Uterus (tissue), 4 donors: ENCODE measurements around the gene FGR. TPM values are rescaled to one million over a fixed set of nuclear protein-coding genes. Genes with fewer than 3 reads are reported as not detected.

Source experiments
- DNase-seq, 2 donors: peaks; one replicate each; pipeline ENCODE4 v3.0.0-alpha.2; 2019 to 2020
- H3K27ac ChIP-seq, 2 donors: fragments of 200-600 bp; sonication (generic); 1 replicate in 1 of 2; 2 replicates in 1 of 2; pipeline ENCODE4 v1.5.1; 2016 to 2018
- H3K27me3 ChIP-seq, 2 donors: fragments of 200-600 bp; sonication (generic); one replicate each; pipeline ENCODE4 v1.5.1; 2018 to 2019; ENCODE audit warnings: control low read depth in 1 of 2
- H3K36me3 ChIP-seq, 2 donors: fragments of 200-600 bp; sonication (generic); one replicate each; pipeline ENCODE4 v1.5.1; 2019; ENCODE audit warnings: control low read depth in 1 of 2
- H3K4me1 ChIP-seq, 2 donors: fragments of 200-600 bp; sonication (generic); one replicate each; pipeline ENCODE4 v1.5.1; 2018 to 2019; ENCODE audit warnings: control low read depth in 1 of 2
- H3K4me3 ChIP-seq, 2 donors: fragments of 200-600 bp; sonication (generic); 1 replicate in 1 of 2; 2 replicates in 1 of 2; pipeline ENCODE4 v1.5.1; 2018 to 2019; ENCODE audit warnings: mild to moderate bottlenecking in 1 of 2
- H3K9me3 ChIP-seq, 2 donors: fragments of 200-600 bp; sonication (generic); one replicate each; pipeline ENCODE4 v1.5.1; 2019; ENCODE audit warnings: control low read depth in 1 of 2
- POLR2A ChIP-seq, 2 donors: fragments of 450-650 bp; IDR thresholded peaks; one replicate each; pipeline ENCODE4 v1.6.1; 2016; ENCODE audit warnings: antibody characterized with exemption in 2 of 2, mild to moderate bottlenecking in 1 of 2, moderate library complexity in 1 of 2
- intact Hi-C: fragments of 100-400 bp; cut with DNase I; formaldehyde crosslinking; loops from one replicate; pipeline ENCODE4 v1.15.1; 2023; ENCODE audit warnings: low total_unique reads
- total RNA-seq, 4 donors: library from RNA; depleted of rRNA in 3 of 4; stranded (reverse); fragments of >200 nt in 3 of 4; gene quantifications; one replicate each; pipeline versions ENCODE4 v1.1.0 to v1.2.4, GENCODE V29; 2014 to 2023
- TF ChIP-seq, protein P1 (sequence below), 4 experiments: fragments of 200-600 bp in 2 of 4; fragments of 450-650 bp in 2 of 4; sonication (generic) in 2 of 4; IDR thresholded peaks; one replicate each; pipeline ENCODE4 v1.5.1; 2016 to 2019; ENCODE audit warnings: antibody characterized with exemption in 4 of 4, mild to moderate bottlenecking in 2 of 4, moderate library complexity in 1 of 4
- donor health status: DM: yes; HTN: yes; CAD: no.

FGR gene
- total RNA-seq, 4 donors from 2014 or later = 3.0 to 35.9 (median 18.8) TPM

DNA sequence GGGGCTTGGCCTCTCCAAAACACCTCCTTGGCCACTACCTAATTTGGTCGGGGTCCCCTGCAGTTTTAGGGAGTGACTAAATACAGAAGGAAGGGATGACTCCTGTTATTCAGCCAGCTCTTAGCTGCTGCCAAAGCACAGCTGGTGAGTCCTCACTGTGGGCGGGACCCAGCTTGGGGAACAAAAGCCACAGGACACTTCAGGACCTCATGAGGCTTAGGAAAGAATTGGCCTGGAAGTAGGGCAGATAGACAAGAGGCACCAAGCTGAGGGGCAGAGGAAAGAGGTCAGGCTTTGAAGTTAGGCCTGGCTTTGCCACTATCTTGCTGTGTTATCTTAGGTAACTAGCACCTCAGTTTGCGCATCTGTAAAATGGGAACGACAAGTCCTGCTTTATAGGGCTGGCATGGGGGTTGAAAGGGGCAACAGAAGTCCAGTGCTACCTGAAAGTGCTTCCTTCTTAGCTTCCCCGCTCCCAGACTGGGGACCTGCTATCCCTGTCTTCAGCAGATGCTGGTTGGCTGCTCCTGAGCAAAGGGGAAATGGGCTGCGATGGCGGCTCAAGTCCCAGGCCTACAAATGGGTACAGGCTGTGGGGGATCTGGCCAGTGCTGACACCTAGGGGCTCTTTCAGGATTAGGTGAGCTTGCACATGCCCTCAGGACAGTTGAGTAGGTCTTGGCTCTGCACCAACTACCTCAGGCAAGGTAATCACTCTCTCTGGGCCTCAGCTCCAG is 21.3 kb upstream of the FGR start:
- TF ChIP-seq, protein P1, sequence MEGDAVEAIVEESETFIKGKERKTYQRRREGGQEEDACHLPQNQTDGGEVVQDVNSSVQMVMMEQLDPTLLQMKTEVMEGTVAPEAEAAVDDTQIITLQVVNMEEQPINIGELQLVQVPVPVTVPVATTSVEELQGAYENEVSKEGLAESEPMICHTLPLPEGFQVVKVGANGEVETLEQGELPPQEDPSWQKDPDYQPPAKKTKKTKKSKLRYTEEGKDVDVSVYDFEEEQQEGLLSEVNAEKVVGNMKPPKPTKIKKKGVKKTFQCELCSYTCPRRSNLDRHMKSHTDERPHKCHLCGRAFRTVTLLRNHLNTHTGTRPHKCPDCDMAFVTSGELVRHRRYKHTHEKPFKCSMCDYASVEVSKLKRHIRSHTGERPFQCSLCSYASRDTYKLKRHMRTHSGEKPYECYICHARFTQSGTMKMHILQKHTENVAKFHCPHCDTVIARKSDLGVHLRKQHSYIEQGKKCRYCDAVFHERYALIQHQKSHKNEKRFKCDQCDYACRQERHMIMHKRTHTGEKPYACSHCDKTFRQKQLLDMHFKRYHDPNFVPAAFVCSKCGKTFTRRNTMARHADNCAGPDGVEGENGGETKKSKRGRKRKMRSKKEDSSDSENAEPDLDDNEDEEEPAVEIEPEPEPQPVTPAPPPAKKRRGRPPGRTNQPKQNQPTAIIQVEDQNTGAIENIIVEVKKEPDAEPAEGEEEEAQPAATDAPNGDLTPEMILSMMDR (IDR thresholded peaks at IDR 0.05) = no peak
- peak in 1 of 2 donors; percentile 17 for TF ChIP-seq POLR2A (IDR thresholded peaks at IDR 0.05)
- peak; percentile 37 to 50 for DNase-seq
- Histone ChIP-seq H3K27me3 (no peaks in the 10 kb centered on the region), H3K4me3 (no peak overlapping the region), H3K27ac (peak overlapping the region in 1 of 2 donors; percentile 54), H3K36me3 (no peaks in the 10 kb centered on the region), H3K4me1 (peaks cover 0 to 3% of the 10 kb centered on the region in 2 donors), H3K9me3 (no peaks in the 10 kb centered on the region)
- intact Hi-C loops = no loop called here

DNA sequence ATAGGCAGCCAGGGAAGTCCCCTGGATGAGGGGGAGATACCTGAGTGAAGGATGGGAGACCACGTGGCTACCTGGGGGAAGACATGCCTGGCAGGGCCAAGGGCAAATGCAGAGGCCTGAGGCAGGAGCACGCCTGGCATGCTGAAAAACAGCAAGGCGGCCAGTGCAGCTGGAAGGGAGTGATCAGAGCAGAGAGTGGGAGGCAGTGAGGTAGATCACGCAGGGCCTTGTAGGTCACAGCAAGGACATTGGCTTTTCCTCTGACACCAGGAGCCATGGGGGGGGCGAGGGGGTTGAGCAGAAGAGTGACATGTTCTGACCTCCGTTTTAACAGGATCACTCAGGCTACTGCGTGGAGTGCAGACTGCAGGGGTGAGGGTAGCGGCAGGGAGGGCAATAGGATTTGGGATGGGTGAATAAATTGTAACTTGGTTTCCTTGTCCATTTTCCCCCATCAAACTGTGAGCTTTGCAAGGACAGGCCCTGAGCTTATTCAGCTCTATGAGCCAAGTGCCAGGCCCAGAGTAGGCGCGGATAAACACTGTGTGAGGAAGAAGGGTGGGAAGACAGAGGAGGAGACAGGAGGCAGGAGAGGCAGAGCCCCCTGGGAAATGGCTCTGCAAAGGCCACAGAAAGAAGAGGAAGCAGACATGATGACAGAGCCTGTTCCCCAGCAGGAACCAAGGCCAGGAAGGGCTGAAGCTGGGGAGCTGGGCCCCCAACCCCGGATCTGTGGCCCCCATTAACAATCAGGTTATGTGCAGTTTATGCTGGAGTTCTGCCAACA is 20.4 kb upstream of the FGR start:
- DNase-seq = no peak
- Histone ChIP-seq H3K36me3 (no peaks in the 10 kb centered on the region), H3K27ac (peak overlapping the region; percentile 23 to 54), H3K27me3 (no peaks in the 10 kb centered on the region), H3K4me1 (peaks cover 0 to 3% of the 10 kb centered on the region in 2 donors), H3K4me3 (no peak overlapping the region), H3K9me3 (no peaks in the 10 kb centered on the region)
- TF ChIP-seq, protein P1 (IDR thresholded peaks at IDR 0.05) = no peak
- no peak for TF ChIP-seq POLR2A (IDR thresholded peaks at IDR 0.05)
- intact Hi-C loops = no loop called here

DNA sequence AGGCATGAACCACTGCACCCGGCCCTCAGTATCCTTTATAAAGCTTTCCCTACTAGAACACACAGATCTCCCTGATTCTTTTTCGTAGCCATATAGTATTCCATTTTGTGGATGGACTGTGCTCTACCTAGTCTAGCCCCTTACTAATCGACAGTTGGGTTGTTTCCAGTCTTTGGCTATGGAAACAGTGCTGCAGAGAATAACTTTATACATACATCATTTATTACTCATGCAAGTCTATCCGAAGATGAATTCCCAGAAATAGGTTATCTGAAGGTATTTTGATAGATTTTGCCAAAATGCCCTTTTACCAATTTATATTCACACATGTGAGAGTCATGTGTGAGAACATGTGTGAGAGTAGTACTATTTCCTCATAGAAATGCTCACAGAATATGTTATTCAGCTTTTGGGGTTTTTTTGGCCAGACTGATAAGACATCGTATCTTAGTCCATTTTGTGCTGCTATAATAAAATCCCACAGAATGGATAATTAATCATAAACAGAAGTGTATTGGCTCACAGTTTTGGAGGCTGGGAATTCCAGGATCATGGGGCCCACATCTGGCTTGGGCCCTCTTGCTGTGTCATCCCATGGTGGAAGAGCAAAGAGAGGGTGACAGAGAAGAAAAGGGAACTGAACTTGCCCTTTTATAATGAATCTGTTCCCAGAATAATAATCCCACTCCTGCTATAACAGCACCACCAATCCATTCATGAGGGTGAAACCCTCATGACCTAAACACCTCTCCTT is 17.3 kb upstream of the FGR start:
- no peak for DNase-seq
- Histone ChIP-seq H3K9me3 (no peaks in the 10 kb centered on the region), H3K27me3 (no peaks in the 10 kb centered on the region), H3K4me1 (no peaks in the 10 kb centered on the region), H3K27ac (no peak overlapping the region), H3K36me3 (no peaks in the 10 kb centered on the region), H3K4me3 (no peak overlapping the region)
- intact Hi-C loops = no loop called here
- no peak for TF ChIP-seq POLR2A (IDR thresholded peaks at IDR 0.05)
- TF ChIP-seq, protein P1 (IDR thresholded peaks at IDR 0.05) = no peak

DNA sequence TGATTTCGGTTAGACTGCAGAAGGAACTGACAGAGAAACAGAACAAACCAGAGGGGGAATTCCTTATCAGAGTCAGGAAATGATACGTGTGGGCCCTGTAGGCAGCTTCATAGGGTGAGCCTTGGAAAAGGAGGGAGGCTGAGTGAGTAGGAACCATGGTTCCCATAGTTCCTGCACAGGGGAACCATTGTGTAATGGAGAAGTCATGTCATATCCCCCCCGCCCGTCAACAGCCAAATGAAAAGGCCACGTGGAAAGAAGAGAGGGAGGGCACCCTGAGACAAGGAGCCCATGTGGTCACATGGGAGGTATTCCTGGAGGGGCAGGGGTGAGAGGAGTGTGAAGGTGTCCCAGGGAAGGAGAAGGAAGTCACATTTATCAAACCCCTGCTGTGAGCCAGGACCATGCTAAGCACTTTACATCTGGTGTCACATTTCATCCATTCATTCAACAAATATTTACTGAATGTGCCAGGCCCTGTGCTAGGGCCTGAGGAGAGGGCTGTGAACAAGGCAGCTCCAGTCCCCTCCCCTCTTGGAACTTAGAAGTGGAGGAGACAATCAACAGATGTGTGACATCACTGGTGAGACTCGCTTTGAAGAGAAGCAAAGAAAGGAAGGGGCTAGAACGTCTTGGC is 15.7 kb upstream of the FGR start:
- Histone ChIP-seq H3K27ac (no peak overlapping the region), H3K4me1 (no peaks in the 10 kb centered on the region), H3K36me3 (no peaks in the 10 kb centered on the region), H3K9me3 (no peaks in the 10 kb centered on the region), H3K27me3 (no peaks in the 10 kb centered on the region), H3K4me3 (no peak overlapping the region)
- intact Hi-C loops = no loop called here
- no peak for DNase-seq
- no peak for TF ChIP-seq POLR2A (IDR thresholded peaks at IDR 0.05)
- TF ChIP-seq, protein P1 (IDR thresholded peaks at IDR 0.05) = no peak
